ENCODE results near the gene FREM2.

The FREM2 gene

DNA sequence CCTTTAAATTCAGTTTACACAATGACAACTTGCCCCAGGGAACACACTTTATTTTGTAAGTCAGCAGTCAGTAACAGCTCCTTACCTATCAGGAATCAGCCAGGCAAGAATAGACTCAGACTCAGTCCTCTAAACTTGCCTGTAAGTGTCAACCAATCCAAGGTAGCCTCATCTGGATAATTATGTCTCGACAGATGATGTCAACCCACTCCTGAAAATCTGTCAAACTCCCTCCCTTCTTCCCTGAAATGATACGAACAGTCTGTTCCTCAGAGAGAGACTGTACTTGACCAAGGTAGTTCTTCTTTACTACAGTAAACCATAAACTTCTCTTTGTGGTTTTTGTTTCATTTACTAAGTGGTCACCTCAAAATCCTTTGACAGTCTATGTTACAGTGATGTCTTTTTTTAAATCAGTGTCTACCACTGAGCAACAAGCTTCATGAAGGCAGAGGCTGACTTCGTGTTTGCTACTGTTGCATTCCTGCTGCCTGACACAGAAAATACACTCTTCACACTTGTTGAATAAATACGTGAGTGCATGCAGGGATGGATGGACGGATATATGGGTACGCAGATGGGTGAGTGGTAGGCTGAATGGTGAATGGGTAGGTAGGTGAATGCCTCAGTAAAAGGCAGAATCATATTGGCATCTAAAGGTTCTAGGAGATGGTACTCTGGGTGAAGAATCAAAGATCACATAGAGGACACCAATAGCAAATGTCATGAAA lies 17.5 kb upstream of the FREM2 start:
- no peak for DNase-seq (ENCODE audit: low read depth)
- TF ChIP-seq, protein P1, sequence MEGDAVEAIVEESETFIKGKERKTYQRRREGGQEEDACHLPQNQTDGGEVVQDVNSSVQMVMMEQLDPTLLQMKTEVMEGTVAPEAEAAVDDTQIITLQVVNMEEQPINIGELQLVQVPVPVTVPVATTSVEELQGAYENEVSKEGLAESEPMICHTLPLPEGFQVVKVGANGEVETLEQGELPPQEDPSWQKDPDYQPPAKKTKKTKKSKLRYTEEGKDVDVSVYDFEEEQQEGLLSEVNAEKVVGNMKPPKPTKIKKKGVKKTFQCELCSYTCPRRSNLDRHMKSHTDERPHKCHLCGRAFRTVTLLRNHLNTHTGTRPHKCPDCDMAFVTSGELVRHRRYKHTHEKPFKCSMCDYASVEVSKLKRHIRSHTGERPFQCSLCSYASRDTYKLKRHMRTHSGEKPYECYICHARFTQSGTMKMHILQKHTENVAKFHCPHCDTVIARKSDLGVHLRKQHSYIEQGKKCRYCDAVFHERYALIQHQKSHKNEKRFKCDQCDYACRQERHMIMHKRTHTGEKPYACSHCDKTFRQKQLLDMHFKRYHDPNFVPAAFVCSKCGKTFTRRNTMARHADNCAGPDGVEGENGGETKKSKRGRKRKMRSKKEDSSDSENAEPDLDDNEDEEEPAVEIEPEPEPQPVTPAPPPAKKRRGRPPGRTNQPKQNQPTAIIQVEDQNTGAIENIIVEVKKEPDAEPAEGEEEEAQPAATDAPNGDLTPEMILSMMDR (IDR thresholded peaks at IDR 0.05; ENCODE audit: insufficient read depth, low read depth, low read length, missing control alignments) = no peak
- H3K4me3 ChIP-seq (ENCODE audit: low read length) = no peak overlapping the region

DNA sequence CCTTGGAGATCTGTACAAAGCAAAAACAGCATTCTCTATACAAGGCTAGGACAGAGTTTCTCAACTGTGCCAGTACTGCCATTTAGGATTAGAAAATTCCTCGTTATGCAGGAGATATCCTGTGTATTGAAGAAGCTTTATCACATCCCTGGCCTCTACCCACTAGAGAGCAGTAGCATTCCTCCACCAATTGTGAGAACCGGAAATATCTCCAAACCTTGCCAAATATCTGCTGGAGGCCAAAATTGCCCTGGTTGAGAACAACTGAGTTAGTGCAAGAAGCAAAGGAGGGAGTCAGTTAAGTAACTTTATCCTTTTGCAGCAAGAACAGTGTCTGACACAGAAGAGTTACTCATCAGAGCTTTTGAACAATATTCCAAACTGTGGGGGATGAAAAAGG lies 16.2 kb upstream of the FREM2 start:
- H3K4me3 ChIP-seq (ENCODE audit: low read length) = no peak overlapping the region
- TF ChIP-seq, protein P1 (IDR thresholded peaks at IDR 0.05; ENCODE audit: insufficient read depth, low read depth, low read length, missing control alignments) = peak; percentile 41
- peak; percentile 46 for DNase-seq (ENCODE audit: low read depth)

DNA sequence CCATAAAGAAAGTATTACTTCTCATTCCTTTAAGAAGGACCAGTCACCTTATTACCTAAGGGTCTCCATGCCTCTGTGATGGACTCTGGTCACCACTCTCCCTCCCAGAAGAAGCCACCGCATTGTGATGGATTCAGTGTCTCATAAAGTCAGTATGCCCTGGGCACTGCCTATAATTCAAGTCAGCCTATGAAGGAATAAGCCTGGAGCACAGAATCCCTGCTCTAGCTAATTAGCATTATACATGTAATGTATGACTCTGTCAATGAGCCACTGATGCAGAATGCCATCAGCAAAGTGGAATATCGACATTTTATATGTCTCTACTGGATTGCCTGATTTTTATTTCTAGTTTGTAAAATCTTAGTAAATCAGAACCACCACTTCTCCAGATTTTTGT lies 14.9 kb upstream of the FREM2 start:
- DNase-seq (ENCODE audit: low read depth) = no peak
- H3K4me3 ChIP-seq (ENCODE audit: low read length) = no peak overlapping the region
- TF ChIP-seq, protein P1 (IDR thresholded peaks at IDR 0.05; ENCODE audit: insufficient read depth, low read depth, low read length, missing control alignments) = no peak

DNA sequence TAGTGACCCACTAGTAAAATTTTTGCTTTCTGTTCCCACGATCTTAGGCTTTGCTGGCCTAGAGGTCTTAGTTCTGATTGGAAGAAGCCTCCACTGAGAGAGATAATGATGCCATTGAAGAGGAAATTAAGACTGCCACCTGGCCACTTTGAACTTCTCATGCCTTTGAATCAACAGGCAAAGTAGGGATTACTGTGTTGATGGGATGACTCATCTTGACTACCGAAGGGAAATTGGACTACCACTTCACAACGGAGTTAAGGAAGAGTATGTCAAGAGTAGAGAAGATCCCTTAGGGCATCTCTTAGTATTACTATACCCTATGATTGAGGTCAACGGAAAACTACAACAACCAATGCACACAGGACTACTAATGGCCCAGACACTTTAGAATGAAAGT lies 12.7 kb upstream of the FREM2 start:
- peak; percentile 64 for DNase-seq (ENCODE audit: low read depth)
- no peak overlapping the region for H3K4me3 ChIP-seq (ENCODE audit: low read length)
- TF ChIP-seq, protein P1 (IDR thresholded peaks at IDR 0.05; ENCODE audit: insufficient read depth, low read depth, low read length, missing control alignments) = no peak

DNA sequence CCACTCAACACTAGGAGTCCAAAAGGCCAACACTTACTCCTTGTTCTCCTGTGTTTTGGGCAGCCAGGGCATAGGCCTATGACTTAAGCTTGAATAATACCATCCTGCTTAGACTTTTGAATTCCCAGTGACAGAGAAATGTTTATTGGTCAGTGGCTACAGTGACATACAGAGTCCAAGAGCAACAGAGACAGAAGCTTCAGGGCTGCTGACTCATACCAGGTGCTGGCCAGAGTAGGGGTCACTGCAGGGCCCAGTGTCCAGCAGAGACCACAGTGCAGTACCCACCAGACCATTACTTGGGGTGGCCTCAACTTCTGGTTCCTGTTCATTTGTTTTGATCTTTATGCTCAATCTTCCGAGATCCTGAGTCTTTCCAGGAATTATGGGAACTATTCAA lies 6.0 kb upstream of the FREM2 start:
- TF ChIP-seq, protein P1 (IDR thresholded peaks at IDR 0.05; ENCODE audit: insufficient read depth, low read depth, low read length, missing control alignments) = no peak
- no peak overlapping the region for H3K4me3 ChIP-seq (ENCODE audit: low read length)
- DNase-seq (ENCODE audit: low read depth) = no peak

DNA sequence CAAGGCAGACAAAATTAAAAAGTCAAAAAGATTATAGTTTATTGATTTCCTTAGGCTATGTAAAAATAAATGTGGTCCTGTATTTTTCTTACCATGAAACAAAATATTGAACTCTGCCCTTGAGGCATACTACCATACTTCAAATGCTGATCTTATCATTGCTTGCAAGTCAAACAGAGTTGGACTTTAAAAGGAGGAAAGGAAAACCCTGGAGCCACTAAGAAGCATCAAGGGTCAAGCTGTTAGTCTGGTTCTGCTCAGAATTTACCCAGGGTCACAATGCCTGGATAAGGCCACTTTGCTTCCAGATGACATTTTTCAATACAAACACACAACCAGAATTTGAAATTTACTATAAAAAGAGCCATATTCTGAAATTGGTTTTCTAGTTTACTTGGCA lies 2.2 kb upstream of the FREM2 start:
- no peak for DNase-seq (ENCODE audit: low read depth)
- TF ChIP-seq, protein P1 (IDR thresholded peaks at IDR 0.05; ENCODE audit: insufficient read depth, low read depth, low read length, missing control alignments) = no peak
- no peak overlapping the region for H3K4me3 ChIP-seq (ENCODE audit: low read length)

DNA sequence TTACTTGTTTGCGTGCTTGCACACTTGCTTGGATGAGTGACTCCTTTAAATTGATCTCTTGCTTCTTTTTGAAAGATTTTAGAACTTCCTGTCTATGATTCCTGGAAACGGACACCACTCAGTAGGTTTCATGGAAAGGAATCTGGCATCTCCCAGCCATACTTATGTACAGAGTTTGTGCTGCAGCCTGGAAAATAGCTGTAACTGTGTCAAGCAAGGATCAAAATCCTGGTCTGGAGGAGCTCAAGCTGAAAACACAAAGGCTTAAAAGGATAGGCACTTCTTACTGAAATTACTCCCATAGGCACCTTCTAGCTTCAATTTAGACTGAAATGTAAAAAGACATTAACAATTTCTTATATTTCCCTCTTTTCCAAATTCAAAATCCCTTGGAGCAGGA lies 1.4 kb upstream of the FREM2 start:
- H3K4me3 ChIP-seq (ENCODE audit: low read length) = no peak overlapping the region
- TF ChIP-seq, protein P1 (IDR thresholded peaks at IDR 0.05; ENCODE audit: insufficient read depth, low read depth, low read length, missing control alignments) = no peak
- DNase-seq (ENCODE audit: low read depth) = no peak

Data from epithelial cell of esophagus (primary cell).